ENCODE measurements around the gene RCCD1. TPM values are rescaled to one million over a fixed set of nuclear protein-coding genes. Genes with fewer than 3 reads are reported as not detected.
"Not testable (repeated sequence)": the region's sequence is repeated elsewhere in the genome, so short reads cannot be mapped to it uniquely, and the experiment has no call there.

Gene RCCD1
- total RNA-seq, 1 experiment from 2014 or later, result 22.8 TPM

DNA sequence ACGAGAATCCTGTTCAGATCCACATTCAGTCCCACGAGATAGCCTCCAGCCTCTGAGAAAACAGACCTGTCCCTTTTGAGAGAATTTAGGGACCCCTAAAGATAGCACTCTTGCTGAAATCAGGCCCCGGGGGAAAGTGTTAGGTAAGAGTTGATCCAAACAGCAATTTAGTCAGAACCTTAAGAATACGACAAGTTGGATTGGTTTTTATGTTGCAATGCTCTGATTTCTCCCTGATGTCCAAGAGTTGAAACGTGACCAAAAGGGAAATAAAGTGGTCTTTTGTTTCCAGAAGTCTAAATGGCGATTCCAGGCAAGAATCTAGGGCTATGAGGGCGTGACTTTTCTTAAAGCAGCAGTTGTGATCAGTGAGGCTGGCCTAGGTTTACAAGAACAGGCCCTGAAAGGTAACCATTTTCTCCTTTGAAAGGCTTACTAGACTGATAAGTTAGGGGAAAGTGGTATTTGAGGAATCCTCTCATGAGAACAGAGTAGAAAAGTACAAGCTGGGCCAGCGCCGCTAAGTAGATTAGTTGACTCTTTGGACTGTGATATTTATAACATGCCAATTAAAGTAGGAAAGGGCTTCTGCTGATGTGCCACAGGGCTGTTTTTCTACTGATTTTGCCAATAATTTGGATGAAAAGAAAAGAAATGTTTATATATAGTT lies 46.7 kb upstream of the RCCD1 start:
- no peak overlapping the region for H2BK120ac ChIP-seq (ENCODE audit: low read depth, low read length, poor library complexity, severe bottlenecking)
- peaks cover 3% of the 10 kb centered on the region; the same call in 1 of the 2 replicates for H3K4me1 ChIP-seq (ENCODE audit: insufficient read depth, low read length)
- no peak overlapping the region for H3K4me3 Mint-ChIP-seq
- no peak overlapping the region for H3K23ac ChIP-seq (ENCODE audit: insufficient read length, low read depth, low read length)
- H3K9me3 ChIP-seq (ENCODE audit: control insufficient read depth, low read depth, low read length), result no peaks in the 10 kb centered on the region
- no peak for TF ChIP-seq CTCF (conservative IDR thresholded peaks at IDR 0.05)
- H3K56ac ChIP-seq (ENCODE audit: insufficient read length, low read depth, low read length), result no peak overlapping the region
- H3K36me3 Mint-ChIP-seq (ENCODE audit: insufficient read depth in 1 of 3, low read depth in 3 of 3), result peaks cover 10 to 43% (median 16%) of the 10 kb centered on the region in 3 experiments
- no peaks in the 10 kb centered on the region; the same call in 1 of the 2 replicates for H3K27me3 ChIP-seq (ENCODE audit: insufficient read depth, low read length)
- no peak overlapping the region for H3K18ac ChIP-seq (ENCODE audit: insufficient read length, low read depth, low read length)
- no peak overlapping the region for H2AFZ ChIP-seq (ENCODE audit: low read length)
- no peak overlapping the region for H2BK12ac ChIP-seq (ENCODE audit: insufficient read length, low read depth, low read length)
- H3K79me1 ChIP-seq (ENCODE audit: insufficient read depth, low read depth, low read length, poor library complexity, severe bottlenecking), result no peaks in the 10 kb centered on the region
- no peaks in the 10 kb centered on the region for H3K9me3 Mint-ChIP-seq
- H4K20me1 ChIP-seq (ENCODE audit: control insufficient read depth, insufficient read depth, insufficient read length), result no peaks in the 10 kb centered on the region
- peaks cover 8% of the 10 kb centered on the region for H3K23me2 ChIP-seq (ENCODE audit: insufficient read length, low read depth, low read length, poor library complexity, severe bottlenecking)
- WGBS (ENCODE audit: extremely low coverage, insufficient read length, low lambda C conversion rate), result no CpG with 5 or more reads among the region's 9 CpGs
- no peak overlapping the region for H3K27ac Mint-ChIP-seq
- H4K91ac ChIP-seq (ENCODE audit: insufficient read length, low read depth, low read length), result no peak overlapping the region
- H4K8ac ChIP-seq (replicated peaks; ENCODE audit: insufficient read length, low read depth, low read length), result no peak overlapping the region
- H3K27ac ChIP-seq (ENCODE audit: insufficient read length, low read depth, low read length), result no peak overlapping the region
- no peak overlapping the region for H2BK5ac ChIP-seq (ENCODE audit: insufficient read length, low read length)
- peaks cover 7 to 8% of the 10 kb centered on the region in 2 experiments for H3K4me1 Mint-ChIP-seq
- H3T11ph ChIP-seq (ENCODE audit: low read length), result no peak overlapping the region
- H3K14ac ChIP-seq (ENCODE audit: insufficient read depth, low read length), result no peak overlapping the region
- peaks cover 15% of the 10 kb centered on the region for H3K27me3 Mint-ChIP-seq (ENCODE audit: low read depth)
- no peak overlapping the region for H4K5ac ChIP-seq (ENCODE audit: insufficient read length, low read depth, low read length)
- no peak overlapping the region for H2AK5ac ChIP-seq (ENCODE audit: insufficient read length, low read length)
- H2BK15ac ChIP-seq (ENCODE audit: low read depth, low read length), result no peak overlapping the region
- no peak overlapping the region for H3K4me2 ChIP-seq (ENCODE audit: insufficient read depth, insufficient read length, low read length)
- no peak overlapping the region for H3K4ac ChIP-seq (ENCODE audit: low read depth, low read length)
- no peak overlapping the region for H3K9ac ChIP-seq (ENCODE audit: extremely low read depth, insufficient read length, low read length)
- no peak for DNase-seq
- H2BK20ac ChIP-seq (ENCODE audit: low read depth, low read length, poor library complexity, severe bottlenecking), result no peak overlapping the region
- no peaks in the 10 kb centered on the region for H3K79me2 ChIP-seq (ENCODE audit: insufficient read depth, low read length)

- H3K27ac Mint-ChIP-seq; H4K8ac ChIP-seq (replicated peaks; ENCODE audit: insufficient read length, low read depth, low read length); H3K18ac ChIP-seq (ENCODE audit: insufficient read length, low read depth, low read length); H2BK12ac ChIP-seq (ENCODE audit: insufficient read length, low read depth, low read length); H3K4me3 Mint-ChIP-seq; H4K20me1 ChIP-seq (ENCODE audit: control insufficient read depth, insufficient read depth, insufficient read length); H3K14ac ChIP-seq (ENCODE audit: insufficient read depth, low read length); H3K4me1 Mint-ChIP-seq; H2AFZ ChIP-seq (ENCODE audit: low read length); H3T11ph ChIP-seq (ENCODE audit: low read length); H3K4me2 ChIP-seq (ENCODE audit: insufficient read depth, insufficient read length, low read length); DNase-seq; H2BK15ac ChIP-seq (ENCODE audit: low read depth, low read length); H4K91ac ChIP-seq (ENCODE audit: insufficient read length, low read depth, low read length); H3K9ac ChIP-seq (ENCODE audit: extremely low read depth, insufficient read length, low read length); H3K27ac ChIP-seq (ENCODE audit: insufficient read length, low read depth, low read length); H2BK20ac ChIP-seq (ENCODE audit: low read depth, low read length, poor library complexity, severe bottlenecking); H2BK120ac ChIP-seq (ENCODE audit: low read depth, low read length, poor library complexity, severe bottlenecking); H2AK5ac ChIP-seq (ENCODE audit: insufficient read length, low read length); H3K9me3 Mint-ChIP-seq; H3K23me2 ChIP-seq (ENCODE audit: insufficient read length, low read depth, low read length, poor library complexity, severe bottlenecking); H3K79me1 ChIP-seq (ENCODE audit: insufficient read depth, low read depth, low read length, poor library complexity, severe bottlenecking); H3K4me1 ChIP-seq (ENCODE audit: insufficient read depth, low read length); H2BK5ac ChIP-seq (ENCODE audit: insufficient read length, low read length); H3K79me2 ChIP-seq (ENCODE audit: insufficient read depth, low read length); H3K23ac ChIP-seq (ENCODE audit: insufficient read length, low read depth, low read length); H3K9me3 ChIP-seq (ENCODE audit: control insufficient read depth, low read depth, low read length); H3K4ac ChIP-seq (ENCODE audit: low read depth, low read length); H4K5ac ChIP-seq (ENCODE audit: insufficient read length, low read depth, low read length); H3K27me3 ChIP-seq (ENCODE audit: insufficient read depth, low read length); H3K56ac ChIP-seq (ENCODE audit: insufficient read length, low read depth, low read length); H3K27me3 Mint-ChIP-seq (ENCODE audit: low read depth): not testable (repeated sequence)
- peaks cover 10 to 52% (median 19%) of the 10 kb centered on the region in 3 experiments for H3K36me3 Mint-ChIP-seq (ENCODE audit: insufficient read depth in 1 of 3, low read depth in 3 of 3)
- WGBS (ENCODE audit: extremely low coverage, insufficient read length, low lambda C conversion rate), result no CpG with 5 or more reads among the region's 11 CpGs
These were observed 45.2 kb upstream of the RCCD1 start for GRCh38 chr15:90909449-90909848.

All from H9 (cell line).